Measurements from ENCODE around the gene GALNT10. TPM values are rescaled to one million over a fixed set of nuclear protein-coding genes. Genes with fewer than 3 reads are reported as not detected.

Gene GALNT10
- total RNA-seq, 1 donor from 2014 or later: 52.3 TPM

DNA sequence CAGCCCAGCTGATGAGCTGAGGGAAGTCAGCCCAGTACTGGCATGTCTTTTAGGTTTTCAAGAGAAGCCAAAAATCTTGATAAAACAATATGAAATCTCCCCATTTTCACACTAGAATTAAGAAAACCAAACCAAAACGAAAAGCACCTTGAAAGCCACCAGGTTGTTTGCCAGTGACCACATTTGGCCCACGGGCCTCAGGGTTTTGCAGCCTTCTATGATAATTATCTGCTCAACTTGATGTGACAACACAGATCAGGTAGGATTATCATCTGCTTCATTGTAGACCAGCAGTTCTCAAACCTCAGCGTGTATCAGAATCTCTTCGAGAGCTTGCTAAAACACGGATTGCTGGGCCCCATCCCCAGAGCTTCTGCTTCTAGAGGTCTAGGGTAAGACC, 101.4 kb downstream of the GALNT10 start:
- intact Hi-C loops (cut with DNase I): no loop called here

DNA sequence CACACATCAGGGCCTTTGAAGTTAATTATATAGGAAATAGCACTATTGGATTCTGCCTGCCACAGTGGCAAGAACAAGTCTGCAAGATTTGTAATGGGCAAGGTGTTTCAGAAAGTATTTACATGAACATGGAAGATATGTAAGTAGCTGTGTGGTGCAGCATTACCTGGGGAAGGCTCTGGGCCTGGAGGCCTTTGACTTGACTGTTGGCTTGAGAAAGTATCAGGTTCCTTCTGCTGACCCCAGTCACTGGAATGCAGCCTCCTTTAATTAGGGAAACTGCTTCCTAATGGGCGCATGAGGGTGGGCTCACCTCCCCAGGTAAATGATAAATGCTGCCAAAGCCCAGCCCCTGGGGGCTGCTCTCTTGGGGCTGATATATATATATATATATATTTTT, 102.7 kb downstream of the GALNT10 start:
- TF ChIP-seq, protein P1, sequence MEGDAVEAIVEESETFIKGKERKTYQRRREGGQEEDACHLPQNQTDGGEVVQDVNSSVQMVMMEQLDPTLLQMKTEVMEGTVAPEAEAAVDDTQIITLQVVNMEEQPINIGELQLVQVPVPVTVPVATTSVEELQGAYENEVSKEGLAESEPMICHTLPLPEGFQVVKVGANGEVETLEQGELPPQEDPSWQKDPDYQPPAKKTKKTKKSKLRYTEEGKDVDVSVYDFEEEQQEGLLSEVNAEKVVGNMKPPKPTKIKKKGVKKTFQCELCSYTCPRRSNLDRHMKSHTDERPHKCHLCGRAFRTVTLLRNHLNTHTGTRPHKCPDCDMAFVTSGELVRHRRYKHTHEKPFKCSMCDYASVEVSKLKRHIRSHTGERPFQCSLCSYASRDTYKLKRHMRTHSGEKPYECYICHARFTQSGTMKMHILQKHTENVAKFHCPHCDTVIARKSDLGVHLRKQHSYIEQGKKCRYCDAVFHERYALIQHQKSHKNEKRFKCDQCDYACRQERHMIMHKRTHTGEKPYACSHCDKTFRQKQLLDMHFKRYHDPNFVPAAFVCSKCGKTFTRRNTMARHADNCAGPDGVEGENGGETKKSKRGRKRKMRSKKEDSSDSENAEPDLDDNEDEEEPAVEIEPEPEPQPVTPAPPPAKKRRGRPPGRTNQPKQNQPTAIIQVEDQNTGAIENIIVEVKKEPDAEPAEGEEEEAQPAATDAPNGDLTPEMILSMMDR (IDR thresholded peaks at IDR 0.05): no peak

More for the DNA sequence above, 101.4 kb downstream of the GALNT10 start:
- H3K4me3 ChIP-seq: no peak overlapping the region
- no peaks in the 10 kb centered on the region for H3K27me3 ChIP-seq
- peaks cover 9 to 14% of the 10 kb centered on the region in 2 donors for H3K36me3 ChIP-seq
- TF ChIP-seq, protein P1 (IDR thresholded peaks at IDR 0.05): no peak
- no peak overlapping the region for H3K27ac ChIP-seq
- DNase-seq (ENCODE audit: low spot score in 2 of 2): no peak
- H3K4me1 ChIP-seq: peaks cover 0 to 21% of the 10 kb centered on the region in 2 donors
- no peaks in the 10 kb centered on the region for H3K9me3 ChIP-seq

DNA sequence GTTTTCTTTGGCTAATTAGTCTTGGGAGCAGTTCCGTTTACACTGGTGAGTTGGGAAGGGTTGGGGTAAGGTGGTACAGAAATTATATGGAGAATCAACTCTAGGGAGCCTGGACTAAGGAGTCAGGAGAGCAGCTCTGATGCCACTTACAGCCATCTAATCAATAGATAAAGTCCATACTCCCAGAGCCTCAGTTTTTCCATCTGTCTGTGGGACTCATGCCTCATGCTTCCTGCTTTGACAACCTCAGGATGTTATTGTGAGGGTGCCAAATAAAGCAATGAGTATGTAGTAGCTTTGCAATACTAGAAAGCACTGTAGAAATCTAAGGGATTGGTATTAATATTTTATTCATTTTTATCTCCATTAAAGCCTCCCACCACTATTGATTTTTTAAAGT, 105.0 kb downstream of the GALNT10 start:
- H3K4me1 ChIP-seq: no peaks in the 10 kb centered on the region
- intact Hi-C loops (cut with DNase I): no loop called here
- no peaks in the 10 kb centered on the region for H3K27me3 ChIP-seq
- TF ChIP-seq, protein P1 (IDR thresholded peaks at IDR 0.05): no peak
- H3K27ac ChIP-seq: no peak overlapping the region
- H3K4me3 ChIP-seq: no peak overlapping the region
- no peak for DNase-seq (ENCODE audit: low spot score in 2 of 2)
- H3K36me3 ChIP-seq: peaks cover 14 to 30% of the 10 kb centered on the region in 2 donors
- H3K9me3 ChIP-seq: no peaks in the 10 kb centered on the region

More for the DNA sequence above, 102.7 kb downstream of the GALNT10 start:
- peaks cover 0 to 9% of the 10 kb centered on the region in 2 donors for H3K4me1 ChIP-seq
- intact Hi-C loops (cut with DNase I): no loop called here
- peaks cover 14 to 26% of the 10 kb centered on the region in 2 donors for H3K36me3 ChIP-seq
- no peaks in the 10 kb centered on the region for H3K9me3 ChIP-seq
- H3K4me3 ChIP-seq: no peak overlapping the region
- no peaks in the 10 kb centered on the region for H3K27me3 ChIP-seq
- no peak for DNase-seq (ENCODE audit: low spot score in 2 of 2)
- H3K27ac ChIP-seq: no peak overlapping the region

DNA sequence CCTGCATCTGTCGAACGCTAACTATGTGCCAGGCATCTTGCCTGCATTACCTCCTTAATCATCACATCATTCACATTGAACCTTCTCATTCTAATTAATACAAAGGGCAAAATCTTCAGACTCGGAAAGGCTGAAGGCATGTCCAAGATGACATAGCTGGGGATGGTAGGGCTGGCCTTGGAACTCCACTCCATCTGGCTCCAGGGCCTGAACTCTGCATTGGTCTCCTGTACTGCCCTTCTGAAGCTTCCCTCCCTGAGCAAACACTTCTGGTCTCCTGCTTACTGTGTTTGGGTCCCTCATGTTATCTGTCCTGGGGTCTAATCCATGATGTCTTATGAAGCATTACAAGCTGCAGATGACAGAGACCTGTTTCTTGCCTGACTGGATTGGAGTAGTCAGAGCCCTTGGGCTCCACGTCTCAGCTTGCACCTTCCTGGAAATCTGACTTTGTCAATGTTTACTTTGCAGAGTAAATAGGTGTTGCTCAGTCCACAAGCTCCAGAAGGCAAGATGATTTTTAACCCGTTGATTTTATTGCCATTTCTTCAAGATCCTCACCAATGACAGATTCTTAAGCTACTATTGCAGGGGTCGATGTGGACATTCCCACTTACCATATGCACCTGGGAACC, 106.1 kb downstream of the GALNT10 start:
- no peaks in the 10 kb centered on the region for H3K9me3 ChIP-seq
- no peak overlapping the region for H3K27ac ChIP-seq
- no peak for DNase-seq (ENCODE audit: low spot score in 2 of 2)
- H3K27me3 ChIP-seq: no peaks in the 10 kb centered on the region
- no peak overlapping the region for H3K4me3 ChIP-seq
- TF ChIP-seq, protein P1 (IDR thresholded peaks at IDR 0.05): no peak
- H3K4me1 ChIP-seq: peaks cover 0 to 2% of the 10 kb centered on the region in 2 donors
- intact Hi-C loops (cut with DNase I): no loop called here
- H3K36me3 ChIP-seq: peaks cover 14 to 30% of the 10 kb centered on the region in 2 donors

DNA sequence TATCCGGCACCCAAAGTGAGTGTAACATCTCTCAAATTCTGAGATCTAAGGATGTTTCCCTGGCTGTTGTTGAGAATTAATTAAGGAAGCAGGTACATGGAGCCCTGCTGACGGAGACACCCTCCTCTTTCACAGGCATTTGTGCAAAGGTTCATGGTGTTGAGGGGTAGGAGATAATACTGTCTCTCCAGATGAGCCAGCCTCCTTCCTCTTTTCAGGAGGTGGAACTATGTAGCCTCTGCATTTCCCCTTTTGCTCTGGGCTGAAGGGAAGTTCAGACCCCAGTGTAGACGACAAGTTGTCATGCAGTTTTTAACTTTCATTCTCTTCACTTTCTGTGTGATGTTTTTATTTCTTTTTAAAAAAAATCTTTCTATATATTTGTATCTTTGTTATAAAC, 107.5 kb downstream of the GALNT10 start:
- H3K4me3 ChIP-seq: no peak overlapping the region
- H3K36me3 ChIP-seq: peaks cover 14 to 30% of the 10 kb centered on the region in 2 donors

More for the DNA sequence above, 107.5 kb downstream of the GALNT10 start:
- TF ChIP-seq, protein P1 (IDR thresholded peaks at IDR 0.05): no peak
- Histone ChIP-seq H3K4me1 (peaks cover 0 to 10% of the 10 kb centered on the region in 2 donors), H3K9me3 (no peaks in the 10 kb centered on the region), H3K27me3 (no peaks in the 10 kb centered on the region), H3K27ac (no peak overlapping the region)
- no peak for DNase-seq (ENCODE audit: low spot score in 2 of 2)
- intact Hi-C loops (cut with DNase I): no loop called here
